Liver (tissue), 9 donors: ENCODE results near the gene RIT2. TPM values are rescaled to one million over a fixed set of nuclear protein-coding genes. Genes with fewer than 3 reads are reported as not detected.

Experiments
- DNase-seq: peaks from one replicate; pipeline ENCODE4 v3.0.0-alpha.2; 2017; ENCODE audit warnings: low spot score
- H3K27ac ChIP-seq, 2 donors: one replicate each; pipeline ENCODE4 v1.7.0; 2013; ENCODE audit warnings: inconsistent platforms in 2 of 2, low read length in 2 of 2, control low read depth in 1 of 2, low read depth in 1 of 2, mild to moderate bottlenecking in 1 of 2
- H3K27me3 ChIP-seq, 4 donors: one replicate each; pipeline versions ENCODE4 v1.6.1 to v1.7.0; 2013; ENCODE audit warnings: low read length in 3 of 4, inconsistent platforms in 1 of 4, mild to moderate bottlenecking in 1 of 4, moderate library complexity in 1 of 4; ENCODE audit not compliant: control insufficient read depth in 4 of 4, insufficient read depth in 4 of 4
- H3K36me3 ChIP-seq, 4 donors: one replicate each; pipeline versions ENCODE4 v1.6.1 to v1.7.0; 2013; ENCODE audit warnings: low read length in 3 of 4, mild to moderate bottlenecking in 3 of 4, low read depth in 1 of 4, moderate library complexity in 1 of 4; ENCODE audit not compliant: control insufficient read depth in 4 of 4, insufficient read depth in 3 of 4
- H3K4me1 ChIP-seq, 4 donors: one replicate each; pipeline versions ENCODE4 v1.6.1 to v1.7.0; 2013; ENCODE audit warnings: low read length in 3 of 4, mild to moderate bottlenecking in 3 of 4, moderate library complexity in 1 of 4; ENCODE audit not compliant: control insufficient read depth in 4 of 4, insufficient read depth in 4 of 4
- H3K4me3 ChIP-seq, 3 donors: one replicate each; pipeline versions ENCODE4 v1.6.1 to v1.7.0; 2013; ENCODE audit warnings: low read length in 3 of 3, control low read depth in 1 of 3, low read depth in 1 of 3, mild to moderate bottlenecking in 1 of 3
- H3K9ac ChIP-seq, 2 donors: one replicate each; pipeline ENCODE4 v1.7.0; 2013; ENCODE audit warnings: low read length in 2 of 2, mild to moderate bottlenecking in 2 of 2, moderate library complexity in 2 of 2, control low read depth in 1 of 2, low read depth in 1 of 2
- H3K9me3 ChIP-seq, 4 donors: one replicate each; pipeline versions ENCODE4 v1.6.1 to v1.7.0; 2013; ENCODE audit warnings: low read length in 3 of 4; ENCODE audit not compliant: control insufficient read depth in 4 of 4
- EGR1 ChIP-seq, 2 donors: IDR thresholded peaks; 2 replicates each; pipeline ENCODE4 v1.6.1; 2016 to 2018; ENCODE audit warnings: antibody characterized with exemption in 2 of 2, low read depth in 2 of 2
- FOXA1 ChIP-seq: IDR thresholded peaks from 2 replicates; pipeline ENCODE4 v1.6.1; 2016; ENCODE audit warnings: antibody characterized with exemption
- FOXA2 ChIP-seq: IDR thresholded peaks from 2 replicates; pipeline ENCODE4 v1.6.1; 2016; ENCODE audit warnings: antibody characterized with exemption
- GABPA ChIP-seq, 2 donors: IDR thresholded peaks in 1 of 2; conservative IDR thresholded peaks in 1 of 2; 2 replicates each; pipeline ENCODE4 v1.6.1; 2016; ENCODE audit warnings: antibody characterized with exemption in 2 of 2, mild to moderate bottlenecking in 1 of 2, moderate library complexity in 1 of 2
- HNF4A ChIP-seq, 2 donors: conservative IDR thresholded peaks; 2 replicates each; pipeline ENCODE4 v1.6.1; 2016; ENCODE audit warnings: antibody characterized with exemption in 2 of 2, mild to moderate bottlenecking in 2 of 2
- HNF4G ChIP-seq: IDR thresholded peaks from 2 replicates; pipeline ENCODE4 v1.6.1; 2016; ENCODE audit warnings: antibody characterized with exemption
- JUND ChIP-seq, 2 donors: IDR thresholded peaks; 2 replicates each; pipeline ENCODE4 v1.6.1; 2016; ENCODE audit warnings: antibody characterized with exemption in 2 of 2
- NR2F2 ChIP-seq: IDR thresholded peaks from 2 replicates; pipeline ENCODE4 v1.6.1; 2016; ENCODE audit warnings: antibody characterized with exemption
- RAD21 ChIP-seq, 2 donors: IDR thresholded peaks; 2 replicates each; pipeline ENCODE4 v1.6.1; 2016; ENCODE audit warnings: antibody characterized with exemption in 2 of 2, mild to moderate bottlenecking in 2 of 2
- RXRA ChIP-seq, 2 donors: IDR thresholded peaks; 2 replicates each; pipeline ENCODE4 v1.6.1; 2017 to 2018; ENCODE audit warnings: antibody characterized with exemption in 2 of 2, mild to moderate bottlenecking in 1 of 2
- SP1 ChIP-seq: IDR thresholded peaks from 2 replicates; pipeline ENCODE4 v1.6.1; 2018; ENCODE audit warnings: antibody characterized with exemption, mild to moderate bottlenecking
- TAF1 ChIP-seq: conservative IDR thresholded peaks from 2 replicates; pipeline ENCODE4 v1.6.1; 2016; ENCODE audit warnings: antibody characterized with exemption, mild to moderate bottlenecking
- YY1 ChIP-seq: IDR thresholded peaks from 2 replicates; pipeline ENCODE4 v1.6.1; 2016; ENCODE audit warnings: antibody characterized with exemption, mild to moderate bottlenecking
- WGBS: extraction: QIAGEN DNeasy Blood & Tissue Kit; methylation state at CpG from one replicate; pipeline ENCODE4 v1.1.7; 2013; 5-methylcytosine and 5-hydroxymethylcytosine counted together
- polyA plus RNA-seq, 2 donors: library from polyadenylated mRNA; stranded (reverse) in 1 of 2; unstranded in 1 of 2; fragments of 200-250 nt in 1 of 2; fragments of >200 nt in 1 of 2; fragmentation: Nextera tagmentation in 1 of 2; extraction: Ambion mirVana in 1 of 2; gene quantifications; one replicate each; pipeline versions ENCODE4 v1.2.1 to v1.2.3, GENCODE V29; 2013 to 2015
- total RNA-seq, 2 donors: library from RNA; depleted of rRNA; stranded (reverse); fragments of >200 nt; gene quantifications; one replicate each; pipeline ENCODE4 v1.2.3, GENCODE V29; 2014
- TF ChIP-seq, protein P1 (sequence below): IDR thresholded peaks from 2 replicates; pipeline ENCODE4 v1.6.1; 2016; ENCODE audit warnings: antibody characterized with exemption
- TF ChIP-seq, protein P2 (sequence below): IDR thresholded peaks from 2 replicates; pipeline ENCODE4 v1.6.1; 2016; ENCODE audit warnings: antibody characterized with exemption
- TF ChIP-seq, protein P3 (sequence below): IDR thresholded peaks from 2 replicates; pipeline ENCODE4 v1.6.1; 2016; ENCODE audit warnings: antibody characterized with exemption
- TF ChIP-seq, protein P4 (sequence below): fragments of 150-350 bp; IDR thresholded peaks from 2 replicates; pipeline ENCODE4 v1.5.1; 2017; ENCODE audit warnings: improper control_type of control experiment, low read depth, low read length; ENCODE audit not compliant: missing input control
- TF ChIP-seq, protein P5 (sequence below): IDR thresholded peaks from 2 replicates; pipeline ENCODE4 v1.6.1; 2016; ENCODE audit warnings: antibody characterized with exemption, mild to moderate bottlenecking
- donor health status: healthy.
- donor health status: healthy.
- donor health status: healthy.
- donor health status: healthy.
- donor health status: healthy.

RIT2 gene
- total and polyA plus RNA-seq, 4 donors: not detected

DNA sequence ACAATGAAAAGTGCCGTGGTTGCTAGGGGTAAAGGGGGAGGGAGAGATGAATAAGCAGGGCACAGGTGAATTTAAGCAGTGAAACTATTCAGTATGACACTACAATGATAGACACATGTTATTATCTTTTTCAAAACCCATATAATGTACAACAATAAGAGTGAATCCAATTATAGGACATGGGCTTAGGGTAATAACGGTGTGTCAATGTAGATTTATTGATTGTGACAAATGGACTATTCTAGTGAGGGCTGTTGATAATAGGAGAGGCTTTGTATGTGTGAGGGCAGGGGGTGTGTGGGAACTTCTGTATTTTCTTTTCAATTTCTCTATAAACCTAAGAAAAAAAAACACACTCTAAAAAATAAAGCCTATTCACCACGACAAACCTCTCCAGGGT lies 223.8 kb downstream of the RIT2 start:
- Histone ChIP-seq H3K9me3 (no peaks in the 10 kb centered on the region), H3K27me3 (peaks cover 0 to 2% (median 0%) of the 10 kb centered on the region in 4 donors), H3K4me3 (no peak overlapping the region), H3K9ac (no peak overlapping the region), H3K27ac (no peak overlapping the region), H3K4me1 (no peaks in the 10 kb centered on the region), H3K36me3 (no peaks in the 10 kb centered on the region)
- no peak for DNase-seq
- TF ChIP-seq JUND (IDR thresholded peaks at IDR 0.05) (no peak), FOXA2 (no peak), TAF1 (no peak), RAD21 (IDR thresholded peaks at IDR 0.05) (no peak), HNF4G (no peak), HNF4A (conservative IDR thresholded peaks at IDR 0.05) (no peak), FOXA1 (no peak), GABPA (IDR thresholded peaks at IDR 0.05 in 1 of 2, conservative IDR thresholded peaks at IDR 0.05 in 1 of 2) (no peak), SP1 (no peak), RXRA (IDR thresholded peaks at IDR 0.05) (no peak), YY1 (no peak), EGR1 (IDR thresholded peaks at IDR 0.05; ENCODE audit: low read depth in 2 of 2) (no peak), NR2F2 (no peak)
- TF ChIP-seq, protein P1, sequence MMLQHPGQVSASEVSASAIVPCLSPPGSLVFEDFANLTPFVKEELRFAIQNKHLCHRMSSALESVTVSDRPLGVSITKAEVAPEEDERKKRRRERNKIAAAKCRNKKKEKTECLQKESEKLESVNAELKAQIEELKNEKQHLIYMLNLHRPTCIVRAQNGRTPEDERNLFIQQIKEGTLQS: no peak
- TF ChIP-seq, protein P2, sequence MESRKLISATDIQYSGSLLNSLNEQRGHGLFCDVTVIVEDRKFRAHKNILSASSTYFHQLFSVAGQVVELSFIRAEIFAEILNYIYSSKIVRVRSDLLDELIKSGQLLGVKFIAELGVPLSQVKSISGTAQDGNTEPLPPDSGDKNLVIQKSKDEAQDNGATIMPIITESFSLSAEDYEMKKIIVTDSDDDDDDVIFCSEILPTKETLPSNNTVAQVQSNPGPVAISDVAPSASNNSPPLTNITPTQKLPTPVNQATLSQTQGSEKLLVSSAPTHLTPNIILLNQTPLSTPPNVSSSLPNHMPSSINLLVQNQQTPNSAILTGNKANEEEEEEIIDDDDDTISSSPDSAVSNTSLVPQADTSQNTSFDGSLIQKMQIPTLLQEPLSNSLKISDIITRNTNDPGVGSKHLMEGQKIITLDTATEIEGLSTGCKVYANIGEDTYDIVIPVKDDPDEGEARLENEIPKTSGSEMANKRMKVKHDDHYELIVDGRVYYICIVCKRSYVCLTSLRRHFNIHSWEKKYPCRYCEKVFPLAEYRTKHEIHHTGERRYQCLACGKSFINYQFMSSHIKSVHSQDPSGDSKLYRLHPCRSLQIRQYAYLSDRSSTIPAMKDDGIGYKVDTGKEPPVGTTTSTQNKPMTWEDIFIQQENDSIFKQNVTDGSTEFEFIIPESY: no peak
- TF ChIP-seq, protein P3, sequence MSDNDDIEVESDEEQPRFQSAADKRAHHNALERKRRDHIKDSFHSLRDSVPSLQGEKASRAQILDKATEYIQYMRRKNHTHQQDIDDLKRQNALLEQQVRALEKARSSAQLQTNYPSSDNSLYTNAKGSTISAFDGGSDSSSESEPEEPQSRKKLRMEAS: no peak
- TF ChIP-seq, protein P4, sequence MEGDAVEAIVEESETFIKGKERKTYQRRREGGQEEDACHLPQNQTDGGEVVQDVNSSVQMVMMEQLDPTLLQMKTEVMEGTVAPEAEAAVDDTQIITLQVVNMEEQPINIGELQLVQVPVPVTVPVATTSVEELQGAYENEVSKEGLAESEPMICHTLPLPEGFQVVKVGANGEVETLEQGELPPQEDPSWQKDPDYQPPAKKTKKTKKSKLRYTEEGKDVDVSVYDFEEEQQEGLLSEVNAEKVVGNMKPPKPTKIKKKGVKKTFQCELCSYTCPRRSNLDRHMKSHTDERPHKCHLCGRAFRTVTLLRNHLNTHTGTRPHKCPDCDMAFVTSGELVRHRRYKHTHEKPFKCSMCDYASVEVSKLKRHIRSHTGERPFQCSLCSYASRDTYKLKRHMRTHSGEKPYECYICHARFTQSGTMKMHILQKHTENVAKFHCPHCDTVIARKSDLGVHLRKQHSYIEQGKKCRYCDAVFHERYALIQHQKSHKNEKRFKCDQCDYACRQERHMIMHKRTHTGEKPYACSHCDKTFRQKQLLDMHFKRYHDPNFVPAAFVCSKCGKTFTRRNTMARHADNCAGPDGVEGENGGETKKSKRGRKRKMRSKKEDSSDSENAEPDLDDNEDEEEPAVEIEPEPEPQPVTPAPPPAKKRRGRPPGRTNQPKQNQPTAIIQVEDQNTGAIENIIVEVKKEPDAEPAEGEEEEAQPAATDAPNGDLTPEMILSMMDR: no peak
- TF ChIP-seq, protein P5, sequence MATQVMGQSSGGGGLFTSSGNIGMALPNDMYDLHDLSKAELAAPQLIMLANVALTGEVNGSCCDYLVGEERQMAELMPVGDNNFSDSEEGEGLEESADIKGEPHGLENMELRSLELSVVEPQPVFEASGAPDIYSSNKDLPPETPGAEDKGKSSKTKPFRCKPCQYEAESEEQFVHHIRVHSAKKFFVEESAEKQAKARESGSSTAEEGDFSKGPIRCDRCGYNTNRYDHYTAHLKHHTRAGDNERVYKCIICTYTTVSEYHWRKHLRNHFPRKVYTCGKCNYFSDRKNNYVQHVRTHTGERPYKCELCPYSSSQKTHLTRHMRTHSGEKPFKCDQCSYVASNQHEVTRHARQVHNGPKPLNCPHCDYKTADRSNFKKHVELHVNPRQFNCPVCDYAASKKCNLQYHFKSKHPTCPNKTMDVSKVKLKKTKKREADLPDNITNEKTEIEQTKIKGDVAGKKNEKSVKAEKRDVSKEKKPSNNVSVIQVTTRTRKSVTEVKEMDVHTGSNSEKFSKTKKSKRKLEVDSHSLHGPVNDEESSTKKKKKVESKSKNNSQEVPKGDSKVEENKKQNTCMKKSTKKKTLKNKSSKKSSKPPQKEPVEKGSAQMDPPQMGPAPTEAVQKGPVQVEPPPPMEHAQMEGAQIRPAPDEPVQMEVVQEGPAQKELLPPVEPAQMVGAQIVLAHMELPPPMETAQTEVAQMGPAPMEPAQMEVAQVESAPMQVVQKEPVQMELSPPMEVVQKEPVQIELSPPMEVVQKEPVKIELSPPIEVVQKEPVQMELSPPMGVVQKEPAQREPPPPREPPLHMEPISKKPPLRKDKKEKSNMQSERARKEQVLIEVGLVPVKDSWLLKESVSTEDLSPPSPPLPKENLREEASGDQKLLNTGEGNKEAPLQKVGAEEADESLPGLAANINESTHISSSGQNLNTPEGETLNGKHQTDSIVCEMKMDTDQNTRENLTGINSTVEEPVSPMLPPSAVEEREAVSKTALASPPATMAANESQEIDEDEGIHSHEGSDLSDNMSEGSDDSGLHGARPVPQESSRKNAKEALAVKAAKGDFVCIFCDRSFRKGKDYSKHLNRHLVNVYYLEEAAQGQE: no peak
- 64% methylated on average over 3 of the region's 3 CpGs for WGBS
